HG03520 (cell line): ENCODE results near the gene CALM3.

Source experiments
- ATAC-seq: cut with Tn5 transposase; IDR thresholded peaks from one replicate; pipeline ENCODE4 v1.9.1; 2021; ENCODE audit warnings: mild to moderate bottlenecking, moderate library complexity; ENCODE audit not compliant: unreplicated experiment

CALM3 gene

GRCh38 chr19:46634656-46635218 lies 33.6 kb downstream of the CALM3 start:
- ATAC-seq, result no peak

- ATAC-seq, result no peak
These were observed 35.0 kb downstream of the CALM3 start, which contains the start of gene GNG8 for GRCh38 chr19:46635920-46636761. TSS of gene GNG8 (minus strand) at chr19:46636202. CDS start at chr19:46634682, 1,520 bp downstream.

DNA sequence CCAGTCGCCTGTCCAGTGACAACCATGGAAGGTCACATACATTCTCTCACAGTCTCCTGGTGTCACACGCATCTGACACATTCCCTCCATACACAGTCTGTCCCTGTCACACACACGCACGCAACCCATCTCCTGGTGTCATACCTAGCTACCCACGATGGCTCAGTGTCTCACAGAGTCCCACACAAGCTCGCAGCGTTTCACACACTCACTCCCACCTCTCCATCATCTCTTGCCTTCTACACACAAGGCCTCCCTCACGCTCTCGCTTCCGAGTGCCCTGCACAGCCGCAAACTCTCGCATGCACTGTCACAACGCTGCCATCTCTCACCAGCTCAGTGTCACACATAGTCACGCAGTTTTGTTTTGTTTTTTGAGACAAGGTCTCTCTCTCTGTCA lies 36.1 kb downstream of the CALM3 start:
- no peak for ATAC-seq

DNA sequence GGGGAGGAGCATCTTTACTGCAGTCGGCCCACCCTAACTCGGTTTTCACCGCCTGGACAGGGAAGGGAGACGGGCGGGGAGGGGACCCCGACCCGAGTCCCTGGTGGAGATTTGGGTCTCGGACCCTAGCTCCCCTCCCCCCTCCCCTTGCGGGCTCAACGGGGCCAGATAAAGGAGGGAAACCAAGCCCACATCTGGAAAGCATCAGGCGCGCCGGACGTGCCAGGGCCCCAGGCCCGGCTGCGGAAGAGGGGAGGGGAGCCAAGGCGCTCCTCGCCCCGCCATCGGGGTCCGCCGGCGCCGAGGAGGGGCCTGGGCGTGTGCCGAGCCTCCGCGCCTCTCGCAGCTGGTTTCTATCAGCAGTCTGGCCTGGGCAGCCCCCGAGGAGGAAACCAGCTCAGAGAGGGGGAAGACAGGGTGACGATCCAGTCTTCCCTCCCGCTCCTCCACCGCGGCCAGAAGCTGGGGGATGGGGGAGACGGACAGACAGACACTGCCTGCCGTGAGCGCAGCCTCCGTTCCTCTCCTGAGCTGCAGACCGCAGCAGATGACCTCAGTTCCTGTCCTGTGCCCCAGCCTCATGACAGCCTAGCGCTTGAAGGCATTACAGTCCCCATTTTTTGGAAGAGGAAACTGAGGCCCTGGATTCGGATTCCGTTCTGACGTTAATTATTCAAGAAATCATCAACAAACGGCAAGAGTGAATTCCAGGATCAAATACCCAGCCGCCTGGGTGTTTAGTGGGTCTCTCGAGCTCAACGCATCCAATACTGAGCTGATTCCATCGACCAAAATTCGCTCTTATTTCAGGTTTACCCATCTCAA lies 38.4 kb downstream of the CALM3 start:
- ATAC-seq, result no peak

GRCh38 chr19:46640656-46641055 lies 39.5 kb downstream of the CALM3 start:
- no peak for ATAC-seq

DNA sequence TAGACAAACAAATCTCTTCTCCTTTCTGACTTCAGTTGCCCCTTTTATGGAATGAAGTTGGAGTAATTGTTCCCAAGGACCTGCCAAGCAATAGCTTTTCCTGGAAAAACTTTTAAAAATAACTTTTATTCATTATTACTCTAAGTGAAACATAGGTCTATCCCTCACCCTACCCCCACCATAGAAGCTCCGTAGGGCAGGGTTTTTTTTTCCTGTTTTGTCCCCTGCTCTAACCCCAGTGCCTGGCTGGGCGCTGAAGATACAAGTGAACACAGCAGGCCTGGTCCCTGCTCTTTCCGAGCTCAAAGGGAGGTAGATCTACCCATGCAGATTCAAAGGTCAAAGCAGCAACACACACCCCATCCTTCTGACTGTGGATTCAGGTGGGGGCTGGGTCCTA lies 43.6 kb downstream of the CALM3 start:
- ATAC-seq, result no peak

GRCh38 chr19:46646402-46646801 lies 45.3 kb downstream of the CALM3 start:
- no peak for ATAC-seq

- ATAC-seq, result no peak
These were observed 47.2 kb downstream of the CALM3 start for GRCh38 chr19:46648060-46648960.

GRCh38 chr19:46648961-46649960 lies 48.1 kb downstream of the CALM3 start:
- ATAC-seq, result no peak

GRCh38 chr19:46650445-46650844 lies 49.3 kb downstream of the CALM3 start:
- ATAC-seq, result no peak

GRCh38 chr19:46654621-46655152 lies 53.6 kb downstream of the CALM3 start:
- ATAC-seq, result no peak

DNA sequence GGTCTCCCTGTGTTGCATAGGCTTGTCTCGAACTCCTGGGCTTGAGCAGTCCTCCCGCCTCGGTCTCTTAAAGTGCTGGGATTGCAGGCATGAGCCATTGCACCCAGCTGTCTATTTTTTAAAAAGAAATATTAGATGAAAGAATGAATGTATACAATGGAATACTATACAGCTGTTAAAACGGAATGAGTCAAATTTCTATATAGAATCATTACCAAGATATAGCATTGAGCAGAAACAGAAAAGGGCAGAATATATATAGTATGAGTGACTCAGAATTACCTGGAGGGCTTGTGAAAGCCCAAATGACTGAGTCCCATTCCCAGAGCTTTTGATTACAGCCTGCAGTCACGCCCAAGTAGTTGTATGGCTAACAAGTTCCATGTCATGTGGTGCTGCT lies 55.4 kb downstream of the CALM3 start:
- no peak for ATAC-seq

- ATAC-seq, result no peak
These were observed 58.2 kb downstream of the CALM3 start for GRCh38 chr19:46659151-46660007.

- no peak for ATAC-seq
These were observed 58.9 kb downstream of the CALM3 start for GRCh38 chr19:46660008-46660517.
